Measurements from ENCODE around the gene GYS1.

The GYS1 gene

GRCh38 chr19:48988286-48988685, 4.8 kb downstream of the GYS1 start:
- no peak for DNase-seq

GRCh38 chr19:48987323-48987722, 5.8 kb downstream of the GYS1 start:
- DNase-seq: no peak

DNA sequence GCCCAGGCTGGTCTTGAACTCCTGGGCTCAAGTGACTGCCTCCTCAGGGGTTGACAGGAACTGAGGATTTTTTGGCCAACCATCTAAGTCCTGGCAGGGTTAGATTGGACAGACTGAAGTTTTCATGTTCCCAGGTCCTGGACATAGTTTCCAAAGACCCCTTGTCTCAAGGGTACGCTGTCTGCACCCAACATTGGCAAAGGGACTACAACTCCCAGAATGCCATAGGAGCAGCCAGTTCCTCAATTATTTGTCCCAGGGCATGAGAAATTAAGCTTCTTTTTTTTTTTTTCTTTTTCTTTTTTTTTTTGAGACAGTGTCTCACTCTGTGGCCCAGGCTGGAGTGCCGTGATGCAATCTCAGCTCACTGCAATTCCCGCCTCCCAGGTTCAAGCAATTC, 6.9 kb downstream of the GYS1 start:
- no peak for DNase-seq

GRCh38 chr19:48985711-48986110, 7.4 kb downstream of the GYS1 start:
- no peak for DNase-seq

DNA sequence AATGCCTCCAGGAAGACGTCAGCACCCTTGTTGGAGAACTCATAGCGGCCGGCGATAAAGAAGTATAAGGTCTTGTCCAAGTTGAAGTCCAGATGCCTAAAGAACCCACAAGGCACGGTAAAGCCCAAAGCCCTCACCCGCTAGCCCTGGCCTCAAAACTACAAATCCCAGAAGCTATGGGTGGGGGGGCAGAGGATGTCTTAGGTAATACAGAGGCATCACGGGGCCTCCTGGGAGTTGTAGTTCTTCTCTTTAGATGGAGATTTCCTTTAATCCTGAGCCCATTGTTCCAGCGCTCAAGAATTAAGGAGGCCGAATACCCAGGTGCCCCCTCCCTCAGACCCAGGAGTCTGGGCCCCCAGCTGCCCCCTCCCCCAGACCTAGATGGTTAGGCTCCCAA, 10.8 kb downstream of the GYS1 start:
- no peak for DNase-seq

GRCh38 chr19:48977061-48977460, 16.0 kb downstream of the GYS1 start:
- no peak for DNase-seq

DNA sequence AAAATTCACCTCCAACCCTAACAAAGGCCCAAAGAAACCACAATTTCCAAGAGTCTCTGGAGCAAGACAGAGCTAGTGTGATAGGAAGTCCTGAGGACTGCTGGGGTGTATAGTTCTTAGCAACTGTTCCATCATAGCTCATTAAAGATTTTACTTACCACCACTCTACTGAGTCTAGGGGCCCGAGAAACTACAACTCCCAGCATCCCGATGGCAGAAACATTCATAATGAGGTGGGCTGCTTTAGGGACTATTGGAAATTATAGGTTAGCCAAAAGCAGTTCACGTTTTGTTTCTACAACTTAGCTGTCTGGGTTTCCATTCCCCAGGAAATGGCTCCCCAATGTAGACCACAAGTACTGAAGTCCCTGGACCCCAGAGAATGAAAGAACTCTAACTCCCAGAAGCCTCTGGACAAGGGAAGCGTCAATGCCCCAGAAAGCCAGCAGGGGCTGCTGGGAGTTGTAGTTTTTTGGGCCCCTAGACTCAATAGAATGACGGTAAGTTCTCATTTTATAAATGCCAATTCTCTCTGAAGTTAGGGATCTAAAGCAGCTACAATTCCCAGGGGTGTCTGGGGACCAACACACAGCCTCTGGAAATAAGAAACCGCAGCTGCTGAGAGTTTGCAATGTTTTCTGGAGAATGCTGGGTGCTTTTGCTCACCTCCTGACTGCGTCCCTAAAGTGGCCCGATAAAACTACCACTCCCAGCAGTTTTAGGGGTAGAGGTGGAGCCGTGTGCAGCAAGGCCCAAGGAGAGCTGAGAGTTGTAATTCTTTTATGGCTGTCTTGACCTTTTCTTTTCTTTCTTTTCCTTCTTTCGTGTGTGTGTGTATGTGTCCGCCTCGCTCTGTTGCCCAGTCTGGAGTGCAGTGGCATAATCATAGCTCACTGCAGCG, 16.9 kb downstream of the GYS1 start:
- DNase-seq: peak in 1 of 2 experiments; percentile 40

- peak; percentile 39 to 63 for DNase-seq
These were observed 22.1 kb downstream of the GYS1 start for GRCh38 chr19:48970923-48971395.

- no peak for DNase-seq
These were observed 22.9 kb downstream of the GYS1 start for GRCh38 chr19:48970139-48970766.

DNA sequence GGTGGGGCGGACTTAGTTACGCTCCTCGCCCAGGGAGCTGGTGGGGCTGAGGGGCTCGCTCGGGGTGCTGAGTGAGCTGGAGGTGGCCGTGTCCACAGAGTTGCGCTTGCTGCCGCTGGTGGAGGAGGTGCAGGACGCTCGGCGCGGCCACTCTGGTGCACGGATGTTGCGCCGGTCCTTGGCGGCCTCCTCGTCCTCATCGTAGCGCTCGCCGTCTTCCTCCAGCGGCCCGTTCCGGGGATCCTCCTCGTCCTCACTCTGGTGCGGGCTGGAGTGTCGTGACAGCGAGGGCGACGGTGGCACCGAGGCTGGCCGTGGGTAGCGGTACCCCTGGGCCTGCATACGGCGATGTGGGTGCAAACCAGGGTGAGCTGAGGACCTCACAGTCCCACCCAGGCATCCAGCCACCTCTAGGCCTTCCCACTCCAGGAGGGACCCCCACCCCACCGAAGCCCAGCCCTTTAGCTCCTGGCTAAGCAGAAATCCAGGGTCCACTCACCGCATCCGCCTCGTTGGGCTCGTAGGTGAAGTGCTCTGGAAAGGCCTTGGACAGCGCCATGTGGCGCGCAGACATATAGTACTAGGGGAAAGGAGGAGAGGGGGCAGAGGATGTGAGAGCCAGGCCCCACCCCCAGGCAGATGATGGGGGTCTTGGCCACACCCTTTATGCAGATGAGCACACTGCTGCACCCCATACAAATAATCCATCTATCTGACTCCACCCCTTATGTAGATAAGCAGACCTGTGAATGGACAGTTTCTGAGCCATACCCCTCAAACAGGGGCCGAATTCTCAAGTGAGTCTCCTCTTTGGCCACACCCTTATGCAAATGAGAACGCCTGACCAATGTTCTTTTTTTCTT, 23.6 kb downstream of the GYS1 start:
- DNase-seq: no peak

GRCh38 chr19:48968813-48969218, 24.3 kb downstream of the GYS1 start:
- no peak for DNase-seq

GRCh38 chr19:48968179-48968661, 24.9 kb downstream of the GYS1 start:
- DNase-seq: no peak

DNA sequence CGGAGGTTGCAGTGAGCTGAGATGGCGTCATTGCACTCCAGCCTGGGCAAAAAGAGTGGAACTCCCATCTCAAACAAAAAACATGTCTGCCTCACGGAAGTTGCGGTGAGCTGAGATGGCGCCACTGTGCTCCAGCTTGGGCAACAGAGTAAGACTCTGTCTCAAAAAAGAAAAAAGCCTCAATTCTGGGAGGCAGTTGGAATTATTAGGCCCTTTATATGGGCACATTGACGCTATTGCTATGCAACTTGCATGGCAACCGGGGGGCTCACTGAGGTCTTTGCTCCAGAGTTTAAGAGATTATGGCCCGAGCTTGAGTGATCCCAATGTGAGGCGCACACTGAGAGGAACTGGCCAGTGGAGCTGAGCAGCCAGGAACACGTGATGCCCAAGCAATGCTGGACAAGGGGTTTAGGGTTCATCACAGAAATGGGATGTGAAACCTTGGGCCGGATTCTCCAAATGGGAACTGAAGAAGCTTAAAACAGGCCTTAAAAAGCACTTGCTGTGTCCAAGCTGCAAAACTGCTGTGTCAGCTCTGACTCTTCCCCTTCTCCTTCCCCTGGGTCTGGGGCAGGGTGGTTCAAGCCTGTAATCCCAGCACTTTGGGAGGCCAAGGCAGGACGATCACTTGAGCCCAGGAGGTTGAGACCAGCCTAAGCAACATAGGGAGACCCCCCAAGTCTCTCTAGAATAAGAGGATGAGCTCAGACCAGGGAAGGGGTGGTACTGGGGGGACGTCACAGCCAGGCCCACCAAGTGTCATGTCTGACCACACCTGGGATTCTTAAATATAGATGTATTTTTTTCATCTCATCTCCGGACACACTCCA, 25.5 kb downstream of the GYS1 start:
- no peak for DNase-seq

- DNase-seq: no peak
These were observed 26.4 kb downstream of the GYS1 start for GRCh38 chr19:48966541-48967345.

GRCh38 chr19:48965806-48966540, 27.1 kb downstream of the GYS1 start:
- DNase-seq: peak; percentile 84 to 86

DNA sequence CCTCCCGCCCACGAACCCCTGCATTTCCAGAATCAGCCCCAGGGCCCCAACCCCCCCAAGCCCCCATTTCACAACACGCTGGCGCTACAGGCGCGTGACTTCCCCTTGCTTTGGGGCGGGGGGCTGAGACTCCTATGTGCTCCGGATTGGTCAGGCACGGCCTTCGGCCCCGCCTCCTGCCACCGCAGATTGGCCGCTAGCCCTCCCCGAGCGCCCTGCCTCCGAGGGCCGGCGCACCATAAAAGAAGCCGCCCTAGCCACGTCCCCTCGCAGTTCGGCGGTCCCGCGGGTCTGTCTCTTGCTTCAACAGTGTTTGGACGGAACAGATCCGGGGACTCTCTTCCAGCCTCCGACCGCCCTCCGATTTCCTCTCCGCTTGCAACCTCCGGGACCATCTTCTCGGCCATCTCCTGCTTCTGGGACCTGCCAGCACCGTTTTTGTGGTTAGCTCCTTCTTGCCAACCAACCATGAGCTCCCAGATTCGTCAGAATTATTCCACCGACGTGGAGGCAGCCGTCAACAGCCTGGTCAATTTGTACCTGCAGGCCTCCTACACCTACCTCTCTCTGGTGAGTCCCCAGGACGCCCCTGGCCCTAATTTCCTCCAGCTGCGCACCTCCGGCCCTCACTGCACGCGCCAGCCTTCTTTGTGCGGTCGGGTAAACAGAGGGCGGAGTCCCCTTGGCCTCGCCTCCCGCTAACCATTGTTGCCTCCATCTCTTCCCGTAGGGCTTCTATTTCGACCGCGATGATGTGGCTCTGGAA, 27.9 kb downstream of the GYS1 start, which contains the start of gene FTL:
FTL (plus strand) TSS at position 270 of the 766 bp plus-strand sequence; CDS start at position 469, 199 bp downstream.
- peak; percentile 92 to 96 for DNase-seq

DNA sequence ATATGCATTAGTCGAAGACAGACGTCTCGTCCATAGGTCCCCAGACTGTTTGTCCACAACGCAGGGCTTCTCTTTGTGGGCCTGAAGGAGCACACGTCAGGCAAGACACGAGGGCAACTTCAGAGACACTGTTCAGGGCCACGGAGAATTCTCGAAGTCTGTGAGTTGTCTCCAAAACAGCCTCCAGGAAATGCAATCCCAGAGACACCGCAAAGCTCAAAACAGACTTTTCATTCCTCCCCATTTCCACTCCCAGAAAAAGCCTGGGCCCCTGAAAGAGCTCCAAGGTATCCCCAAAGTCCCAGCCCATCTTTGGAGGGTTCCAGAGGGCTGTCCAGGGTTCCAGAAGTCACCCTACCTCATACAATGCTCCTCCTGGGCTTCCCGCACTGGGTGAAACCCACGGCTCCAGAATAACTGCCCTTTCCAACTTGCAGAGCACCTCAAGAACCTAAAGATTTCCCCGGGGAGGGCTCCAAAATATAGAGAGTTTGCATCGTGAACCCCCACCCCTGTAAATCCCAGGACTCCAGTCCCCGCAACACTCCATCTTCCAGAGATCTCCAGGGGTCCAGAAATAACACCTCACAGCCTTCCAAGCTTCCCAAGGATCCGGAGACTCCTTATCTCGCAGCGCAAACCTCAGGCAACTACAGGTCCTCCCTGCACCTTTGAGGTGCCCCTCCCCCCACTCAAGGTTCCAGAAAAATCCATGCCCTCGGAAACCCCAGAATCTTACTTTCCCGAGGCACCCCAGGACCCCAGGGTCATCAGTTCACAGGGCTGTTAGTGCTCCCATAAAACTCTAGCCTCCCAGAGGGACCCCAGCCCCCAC, 28.7 kb downstream of the GYS1 start:
- no peak for DNase-seq

DNA sequence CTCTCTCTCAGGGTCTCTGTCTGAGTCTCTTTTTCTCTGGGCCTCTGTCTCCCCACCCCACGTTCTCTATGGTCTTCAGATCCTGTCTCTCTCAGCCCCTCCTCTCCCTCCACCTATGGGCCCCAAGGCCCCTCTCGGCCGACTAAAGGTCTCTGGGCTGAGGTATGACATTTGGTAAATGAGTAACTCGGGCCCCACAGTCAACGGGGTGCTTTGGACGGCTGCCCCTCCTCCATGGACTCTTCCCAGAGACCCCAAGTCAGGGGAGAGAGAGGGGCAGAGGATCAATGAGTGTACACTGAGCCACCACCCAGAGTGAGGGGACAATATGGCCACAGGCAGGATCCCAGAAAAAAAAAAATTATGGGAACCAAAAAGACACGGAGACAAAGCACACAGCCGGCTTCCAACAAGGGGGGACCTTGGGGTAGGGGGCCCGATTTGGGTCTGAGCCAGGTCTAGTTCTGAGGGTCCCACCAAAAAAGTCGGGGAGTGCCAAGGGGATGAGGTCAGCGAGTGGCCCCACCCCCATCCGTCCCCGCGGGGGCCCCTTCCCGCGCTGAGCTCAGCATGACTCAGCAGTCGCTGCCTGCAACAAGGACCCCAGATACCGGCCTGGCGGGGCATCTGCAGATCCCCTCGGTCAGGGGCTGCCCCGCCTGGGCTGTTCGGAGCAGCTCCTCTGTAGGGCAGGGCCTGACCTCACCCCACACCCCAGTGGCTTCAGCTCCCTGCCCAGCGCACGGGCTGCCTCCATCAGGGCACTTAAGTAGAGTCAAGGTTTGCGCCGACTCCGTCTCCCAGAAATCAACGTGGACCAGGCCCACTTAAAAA, 29.5 kb downstream of the GYS1 start:
- no peak for DNase-seq

All from NCI-H1930 (cell line).